AG09309 (cell line): ENCODE measurements around the gene LORICRIN.

ENCODE experiments used
- DNase-seq: peaks from one replicate; pipeline ENCODE4 v3.0.0-alpha.2; 2010; ENCODE audit warnings: low read depth
- H3K4me3 ChIP-seq: 2 replicates; pipeline ENCODE4 v1.5.1; 2011; ENCODE audit warnings: mild to moderate bottlenecking, low read depth, low read length, moderate library complexity; ENCODE audit not compliant: control insufficient read depth
- TF ChIP-seq, protein P1 (sequence below): IDR thresholded peaks from 2 replicates; pipeline ENCODE4 v1.5.1; 2011; ENCODE audit warnings: mild to moderate bottlenecking, low read depth, low read length, inconsistent platforms; ENCODE audit not compliant: insufficient read depth, control insufficient read depth; ENCODE audit errors: missing control alignments

Gene LORICRIN, protein sequence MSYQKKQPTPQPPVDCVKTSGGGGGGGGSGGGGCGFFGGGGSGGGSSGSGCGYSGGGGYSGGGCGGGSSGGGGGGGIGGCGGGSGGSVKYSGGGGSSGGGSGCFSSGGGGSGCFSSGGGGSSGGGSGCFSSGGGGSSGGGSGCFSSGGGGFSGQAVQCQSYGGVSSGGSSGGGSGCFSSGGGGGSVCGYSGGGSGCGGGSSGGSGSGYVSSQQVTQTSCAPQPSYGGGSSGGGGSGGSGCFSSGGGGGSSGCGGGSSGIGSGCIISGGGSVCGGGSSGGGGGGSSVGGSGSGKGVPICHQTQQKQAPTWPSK

DNA sequence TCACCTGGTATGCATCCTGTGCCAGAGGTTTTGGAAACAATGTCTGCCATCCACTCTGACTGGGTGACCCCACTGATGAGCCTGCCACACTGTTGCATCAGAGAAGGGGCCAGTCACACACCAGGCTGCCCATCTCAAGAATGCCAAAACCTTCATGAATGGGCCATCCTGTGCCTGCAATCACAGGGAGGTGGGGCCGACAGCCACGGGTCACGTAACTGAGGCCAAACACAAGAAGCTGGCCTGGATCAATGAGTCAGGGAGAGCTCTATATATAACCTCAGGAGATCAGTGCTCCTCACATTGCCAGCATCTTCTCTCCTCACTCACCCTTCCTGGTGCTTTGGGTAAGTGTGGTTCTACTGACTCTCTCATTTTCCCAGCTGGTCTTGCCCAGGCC, at the start of gene LORICRIN:
Gene LORICRIN, plus strand, starts transcription at position 301 of the 400 bp plus-strand sequence. CDS start 1,263 bp downstream, outside the sequence.
- no peak for DNase-seq
- no peak within 1 kb of the TSS for H3K4me3 ChIP-seq
- TF ChIP-seq, protein P1, sequence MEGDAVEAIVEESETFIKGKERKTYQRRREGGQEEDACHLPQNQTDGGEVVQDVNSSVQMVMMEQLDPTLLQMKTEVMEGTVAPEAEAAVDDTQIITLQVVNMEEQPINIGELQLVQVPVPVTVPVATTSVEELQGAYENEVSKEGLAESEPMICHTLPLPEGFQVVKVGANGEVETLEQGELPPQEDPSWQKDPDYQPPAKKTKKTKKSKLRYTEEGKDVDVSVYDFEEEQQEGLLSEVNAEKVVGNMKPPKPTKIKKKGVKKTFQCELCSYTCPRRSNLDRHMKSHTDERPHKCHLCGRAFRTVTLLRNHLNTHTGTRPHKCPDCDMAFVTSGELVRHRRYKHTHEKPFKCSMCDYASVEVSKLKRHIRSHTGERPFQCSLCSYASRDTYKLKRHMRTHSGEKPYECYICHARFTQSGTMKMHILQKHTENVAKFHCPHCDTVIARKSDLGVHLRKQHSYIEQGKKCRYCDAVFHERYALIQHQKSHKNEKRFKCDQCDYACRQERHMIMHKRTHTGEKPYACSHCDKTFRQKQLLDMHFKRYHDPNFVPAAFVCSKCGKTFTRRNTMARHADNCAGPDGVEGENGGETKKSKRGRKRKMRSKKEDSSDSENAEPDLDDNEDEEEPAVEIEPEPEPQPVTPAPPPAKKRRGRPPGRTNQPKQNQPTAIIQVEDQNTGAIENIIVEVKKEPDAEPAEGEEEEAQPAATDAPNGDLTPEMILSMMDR, result no peak

GRCh38 chr1:153210206-153210605, 49.3 kb upstream of the LORICRIN start:
- TF ChIP-seq, protein P1, result no peak
- H3K4me3 ChIP-seq, result no peak overlapping the region
- DNase-seq, result no peak

DNA sequence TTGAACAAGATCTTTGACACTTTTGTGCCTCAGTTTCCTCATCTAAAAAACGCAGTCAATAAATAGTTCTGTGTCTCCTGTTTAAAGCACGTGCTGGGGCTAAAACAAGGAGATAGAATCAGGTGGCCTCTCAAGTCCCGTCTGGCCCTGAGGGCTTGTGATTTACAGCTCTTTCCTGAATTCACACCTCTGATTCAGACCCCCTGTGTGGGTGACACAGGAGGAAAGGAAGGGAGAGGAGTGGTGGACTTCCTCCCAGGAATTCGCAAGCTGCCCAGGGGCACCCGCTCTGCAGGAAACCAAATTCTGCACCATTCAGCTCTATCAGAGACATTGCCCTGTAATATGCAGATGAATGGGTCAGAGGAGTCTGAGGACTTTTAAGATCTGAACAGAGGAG, 47.3 kb upstream of the LORICRIN start:
- TF ChIP-seq, protein P1, result no peak
- DNase-seq, result no peak
- no peak overlapping the region for H3K4me3 ChIP-seq

- TF ChIP-seq, protein P1, result no peak
- no peak for DNase-seq
- H3K4me3 ChIP-seq, result no peak overlapping the region
Measured at GRCh38 chr1:153213519-153213918, 46.0 kb upstream of the LORICRIN start.

- H3K4me3 ChIP-seq, result no peak within 1 kb of the TSS
- DNase-seq, result no peak
- TF ChIP-seq, protein P1, result no peak
Measured at GRCh38 chr1:153217212-153217611, 42.3 kb upstream of the LORICRIN start, which contains the start of gene PRR9. Gene PRR9 (plus strand): TSS chr1:153217584. CDS start chr1:153218145, 561 bp downstream.

- H3K4me3 ChIP-seq, result no peak overlapping the region
- no peak for DNase-seq
- TF ChIP-seq, protein P1, result no peak
Measured at GRCh38 chr1:153217744-153218416, 41.6 kb upstream of the LORICRIN start.
